HepG2 (cell line): ENCODE measurements around the gene UBE4A. TPM values are rescaled to one million over a fixed set of nuclear protein-coding genes. Genes with fewer than 3 reads are reported as not detected.
A peak's percentile ranks its signal among the peaks of the same experiment; 100 is the strongest.

Source experiments
- ATAD3A ChIP-seq: sonication (generic); formaldehyde crosslinking; IDR thresholded peaks from 2 replicates; pipeline ENCODE4 v1.4.0; 2020; ENCODE audit warnings: missing genetic modification reagents
- CBFB ChIP-seq: sonication (generic); formaldehyde crosslinking; IDR thresholded peaks from 2 replicates; pipeline ENCODE4 v1.4.0; 2020; ENCODE audit warnings: missing genetic modification reagents
- CENPT ChIP-seq: sonication (generic); formaldehyde crosslinking; IDR thresholded peaks from 2 replicates; pipeline ENCODE4 v1.8.0; 2022; ENCODE audit warnings: low read depth, mild to moderate bottlenecking, moderate library complexity, missing genetic modification reagents
- ELF1 ChIP-seq: sonication (generic); formaldehyde crosslinking; IDR thresholded peaks from 2 replicates; pipeline ENCODE4 v1.4.0; 2020; ENCODE audit warnings: missing genetic modification reagents
- GABPB1 ChIP-seq: IDR thresholded peaks from 2 replicates; pipeline ENCODE4 v1.6.1; 2016; ENCODE audit warnings: mild to moderate bottlenecking, missing genetic modification reagents, moderate library complexity, missing compliant biosample characterization
- HDAC2 ChIP-seq: sonication (generic); formaldehyde crosslinking; IDR thresholded peaks from 2 replicates; pipeline ENCODE4 v1.4.0; 2020; ENCODE audit warnings: missing genetic modification reagents
- JUN ChIP-seq: sonication (generic); formaldehyde crosslinking; IDR thresholded peaks from 2 replicates; pipeline ENCODE4 v1.4.0; 2020; ENCODE audit warnings: mild to moderate bottlenecking, missing genetic modification reagents
- MAZ ChIP-seq, 2 experiments: sonication (generic) in 1 of 2; formaldehyde crosslinking in 1 of 2; IDR thresholded peaks; 2 replicates each; pipeline versions ENCODE4 v1.5.0 to v1.6.1; 2012 to 2020; ENCODE audit warnings: low read depth in 2 of 2, mild to moderate bottlenecking in 2 of 2, borderline replicate concordance in 1 of 2, improper control_type of control experiment in 1 of 2, low read length in 1 of 2, missing genetic modification reagents in 1 of 2, moderate library complexity in 1 of 2
- MEF2D ChIP-seq: sonication (generic); formaldehyde crosslinking; IDR thresholded peaks from 2 replicates; pipeline ENCODE4 v1.5.1; 2020; ENCODE audit warnings: mild to moderate bottlenecking, missing genetic modification reagents
- SIN3A ChIP-seq: IDR thresholded peaks from 2 replicates; pipeline ENCODE4 v1.6.1; 2011; ENCODE audit warnings: low read depth, mild to moderate bottlenecking, control low read depth, low read length, borderline replicate concordance
- SOX6 ChIP-seq, 2 experiments: fragments of 450-650 bp in 1 of 2; sonication (generic) in 1 of 2; formaldehyde crosslinking in 1 of 2; IDR thresholded peaks; 2 replicates each; pipeline versions ENCODE4 v1.4.0 to v1.6.1; 2017 to 2020; ENCODE audit warnings: antibody characterized with exemption in 1 of 2, mild to moderate bottlenecking in 1 of 2, missing genetic modification reagents in 1 of 2
- TEAD3 ChIP-seq: optimal IDR thresholded peaks from 2 replicates; pipeline ENCODE3; 2016; ENCODE audit warnings: borderline replicate concordance
- ZFX ChIP-seq: sonication (generic); formaldehyde crosslinking; IDR thresholded peaks from 2 replicates; pipeline ENCODE4 v1.4.0; 2020; ENCODE audit warnings: mild to moderate bottlenecking, low read depth, missing genetic modification reagents, moderate library complexity
- ZIK1 ChIP-seq: sonication (generic); formaldehyde crosslinking; IDR thresholded peaks from 2 replicates; pipeline ENCODE4 v1.5.0; 2020; ENCODE audit warnings: mild to moderate bottlenecking, low read depth, missing genetic modification reagents, borderline replicate concordance
- ZNF383 ChIP-seq: sonication (generic); formaldehyde crosslinking; IDR thresholded peaks from 2 replicates; pipeline ENCODE4 v1.4.0; 2020; ENCODE audit warnings: missing genetic modification reagents, mild to moderate bottlenecking, borderline replicate concordance
- ZNF441 ChIP-seq: sonication (generic); formaldehyde crosslinking; IDR thresholded peaks from 2 replicates; pipeline ENCODE4 v1.7.0; 2021; ENCODE audit warnings: missing genetic modification reagents, borderline replicate concordance
- ZNF451 ChIP-seq: sonication (generic); formaldehyde crosslinking; IDR thresholded peaks from 2 replicates; pipeline ENCODE4 v1.5.0; 2020; ENCODE audit warnings: mild to moderate bottlenecking, missing genetic modification reagents
- ZNF510 ChIP-seq: sonication (generic); formaldehyde crosslinking; IDR thresholded peaks from 2 replicates; pipeline ENCODE4 v1.4.0; 2020; ENCODE audit warnings: low read depth, mild to moderate bottlenecking, missing genetic modification reagents
- ZNF724P ChIP-seq: sonication (generic); formaldehyde crosslinking; IDR thresholded peaks from 2 replicates; pipeline ENCODE4 v1.8.0; 2022; ENCODE audit warnings: missing genetic modification reagents, borderline replicate concordance
- ZNF746 ChIP-seq: sonication (generic); formaldehyde crosslinking; IDR thresholded peaks from 2 replicates; pipeline ENCODE4 v1.8.0; 2022; ENCODE audit warnings: mild to moderate bottlenecking, missing genetic modification reagents
- polyA plus RNA-seq, 8 experiments: library from polyadenylated mRNA; depleted of rRNA in 3 of 8; stranded (reverse) in 7 of 8; unstranded in 1 of 8; fragments of >200 nt; fragmentation: Illumina TruSeq in 4 of 8; extraction: Trizol in 4 of 8; gene quantifications; 2 replicates each; pipeline versions ENCODE4 v1.2.1 to v1.2.3, GENCODE V29; 2011 to 2016; ENCODE audit warnings: low read depth in 4 of 8, missing spikeins in 1 of 8, mixed read lengths in 1 of 8; ENCODE audit not compliant: insufficient read depth in 1 of 8
- total RNA-seq, 5 experiments: library from RNA; depleted of rRNA; stranded (reverse); fragments of >200 nt; fragmentation: Illumina TruSeq; extraction: Trizol; gene quantifications; 2 replicates each; pipeline ENCODE4 v1.2.3, GENCODE V29; 2016; ENCODE audit warnings: low read depth in 1 of 5
- TF ChIP-seq, protein P1 (sequence below): sonication (generic); formaldehyde crosslinking; IDR thresholded peaks from 2 replicates; pipeline ENCODE4 v1.4.0; 2020; ENCODE audit warnings: mild to moderate bottlenecking, missing genetic modification reagents
- TF ChIP-seq, protein P2 (sequence below): sonication (generic); formaldehyde crosslinking; IDR thresholded peaks from 2 replicates; pipeline ENCODE4 v1.5.0; 2020; ENCODE audit warnings: missing genetic modification reagents, mild to moderate bottlenecking, borderline replicate concordance
- TF ChIP-seq, protein P3 (sequence below): sonication (generic); formaldehyde crosslinking; IDR thresholded peaks from 2 replicates; pipeline ENCODE4 v1.8.0; 2022; ENCODE audit warnings: missing genetic modification reagents, mild to moderate bottlenecking, moderate library complexity, borderline replicate concordance
- TF ChIP-seq, protein P4 (sequence below): sonication (generic); formaldehyde crosslinking; IDR thresholded peaks from 2 replicates; pipeline ENCODE4 v1.5.0; 2020; ENCODE audit warnings: mild to moderate bottlenecking, missing genetic modification reagents, borderline replicate concordance

The UBE4A gene
- total and polyA plus RNA-seq, 2 of the 13 experiments (the other 11 are each of a cell fraction or from before 2014, with no cell fraction given) = 15.1 to 32.7 TPM

DNA sequence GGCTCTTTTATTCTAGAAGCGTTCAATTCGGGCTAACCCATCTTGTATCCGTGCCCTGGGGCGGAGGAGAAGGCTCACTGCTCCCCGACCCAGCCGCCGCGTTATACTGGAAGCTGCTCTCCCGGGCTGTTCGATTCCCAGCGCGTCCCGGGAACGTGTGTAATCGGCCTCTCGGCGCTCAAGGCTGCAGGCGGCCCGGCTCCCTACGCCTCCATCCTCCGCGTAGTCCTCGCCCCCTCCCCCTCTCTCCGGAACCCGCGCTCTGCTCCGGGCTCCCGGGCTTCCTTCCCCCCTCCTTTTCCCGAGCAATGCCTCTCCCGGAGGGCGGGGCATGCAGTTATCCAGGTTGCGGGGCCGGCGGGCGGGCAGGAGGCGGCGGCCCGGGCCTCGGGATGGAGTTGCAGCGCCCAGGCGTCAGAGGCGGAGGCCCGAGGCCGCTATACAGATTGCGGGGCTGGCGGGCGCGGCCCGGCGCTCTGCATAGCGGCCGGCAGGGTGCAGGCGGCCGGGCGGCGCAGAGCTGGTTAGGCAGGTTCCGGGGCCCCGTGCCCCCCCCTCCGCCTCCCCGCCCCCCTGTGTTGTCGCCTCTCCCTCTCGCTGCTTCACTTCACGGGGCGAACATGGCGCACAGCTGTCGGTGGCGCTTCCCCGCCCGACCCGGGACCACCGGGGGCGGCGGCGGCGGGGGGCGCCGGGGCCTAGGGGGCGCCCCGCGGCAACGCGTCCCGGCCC, 76.7 kb downstream of the UBE4A start, which contains the start of gene KMT2A (continued):
- no peak for TF ChIP-seq ZIK1 (CRISPR knock-in tag)
- peak; percentile 71; the same call in 1 of the 2 replicates for TF ChIP-seq CBFB (CRISPR knock-in tag)
- TF ChIP-seq ZNF746 = peak; percentile 85
- no peak for TF ChIP-seq MEF2D (CRISPR knock-in tag)
- peak; percentile 99 for TF ChIP-seq MAZ (IDR thresholded peaks at IDR 0.05; ENCODE audit: borderline replicate concordance, low read depth, low read length)
- peak; percentile 79; the same call in 1 of the 2 replicates for TF ChIP-seq MAZ (CRISPR knock-in tag; IDR thresholded peaks at IDR 0.05; ENCODE audit: low read depth)
- TF ChIP-seq, protein P1, sequence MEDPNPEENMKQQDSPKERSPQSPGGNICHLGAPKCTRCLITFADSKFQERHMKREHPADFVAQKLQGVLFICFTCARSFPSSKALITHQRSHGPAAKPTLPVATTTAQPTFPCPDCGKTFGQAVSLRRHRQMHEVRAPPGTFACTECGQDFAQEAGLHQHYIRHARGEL = no peak
- TF ChIP-seq ZNF724P = no peak
- TF ChIP-seq, protein P2, sequence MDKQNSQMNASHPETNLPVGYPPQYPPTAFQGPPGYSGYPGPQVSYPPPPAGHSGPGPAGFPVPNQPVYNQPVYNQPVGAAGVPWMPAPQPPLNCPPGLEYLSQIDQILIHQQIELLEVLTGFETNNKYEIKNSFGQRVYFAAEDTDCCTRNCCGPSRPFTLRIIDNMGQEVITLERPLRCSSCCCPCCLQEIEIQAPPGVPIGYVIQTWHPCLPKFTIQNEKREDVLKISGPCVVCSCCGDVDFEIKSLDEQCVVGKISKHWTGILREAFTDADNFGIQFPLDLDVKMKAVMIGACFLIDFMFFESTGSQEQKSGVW = 0 out of 2 replicates have a peak, but pooled peaks have one; percentile 33
- TF ChIP-seq ZNF451 (CRISPR knock-in tag) = no peak
- TF ChIP-seq ZNF383 (CRISPR knock-in tag) = no peak
- TF ChIP-seq JUN (CRISPR knock-in tag) = no peak
- no peak; the same call in 1 of the 2 replicates for TF ChIP-seq HDAC2
- TF ChIP-seq ZNF510 = no peak
- peak; percentile 76; the same call in 1 of the 2 replicates for TF ChIP-seq GABPB1
- peak; percentile 73 for TF ChIP-seq ZFX
- TF ChIP-seq CENPT (CRISPR knock-in tag) = no peak
- TF ChIP-seq SIN3A = peak; percentile 26; the same call in 1 of the 2 replicates
- TF ChIP-seq, protein P3, sequence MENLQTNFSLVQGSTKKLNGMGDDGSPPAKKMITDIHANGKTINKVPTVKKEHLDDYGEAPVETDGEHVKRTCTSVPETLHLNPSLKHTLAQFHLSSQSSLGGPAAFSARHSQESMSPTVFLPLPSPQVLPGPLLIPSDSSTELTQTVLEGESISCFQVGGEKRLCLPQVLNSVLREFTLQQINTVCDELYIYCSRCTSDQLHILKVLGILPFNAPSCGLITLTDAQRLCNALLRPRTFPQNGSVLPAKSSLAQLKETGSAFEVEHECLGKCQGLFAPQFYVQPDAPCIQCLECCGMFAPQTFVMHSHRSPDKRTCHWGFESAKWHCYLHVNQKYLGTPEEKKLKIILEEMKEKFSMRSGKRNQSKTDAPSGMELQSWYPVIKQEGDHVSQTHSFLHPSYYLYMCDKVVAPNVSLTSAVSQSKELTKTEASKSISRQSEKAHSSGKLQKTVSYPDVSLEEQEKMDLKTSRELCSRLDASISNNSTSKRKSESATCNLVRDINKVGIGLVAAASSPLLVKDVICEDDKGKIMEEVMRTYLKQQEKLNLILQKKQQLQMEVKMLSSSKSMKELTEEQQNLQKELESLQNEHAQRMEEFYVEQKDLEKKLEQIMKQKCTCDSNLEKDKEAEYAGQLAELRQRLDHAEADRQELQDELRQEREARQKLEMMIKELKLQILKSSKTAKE (CRISPR knock-in tag) = peak; percentile 44; the same call in 1 of the 2 replicates
- TF ChIP-seq SOX6 (IDR thresholded peaks at IDR 0.05) = no peak
- TF ChIP-seq SOX6 (CRISPR knock-in tag; IDR thresholded peaks at IDR 0.05) = peak; percentile 31; the same call in 1 of the 2 replicates
- no peak for TF ChIP-seq ATAD3A (CRISPR knock-in tag)
- TF ChIP-seq TEAD3 (CRISPR knock-in tag) = peak; percentile 58
- TF ChIP-seq, protein P4, sequence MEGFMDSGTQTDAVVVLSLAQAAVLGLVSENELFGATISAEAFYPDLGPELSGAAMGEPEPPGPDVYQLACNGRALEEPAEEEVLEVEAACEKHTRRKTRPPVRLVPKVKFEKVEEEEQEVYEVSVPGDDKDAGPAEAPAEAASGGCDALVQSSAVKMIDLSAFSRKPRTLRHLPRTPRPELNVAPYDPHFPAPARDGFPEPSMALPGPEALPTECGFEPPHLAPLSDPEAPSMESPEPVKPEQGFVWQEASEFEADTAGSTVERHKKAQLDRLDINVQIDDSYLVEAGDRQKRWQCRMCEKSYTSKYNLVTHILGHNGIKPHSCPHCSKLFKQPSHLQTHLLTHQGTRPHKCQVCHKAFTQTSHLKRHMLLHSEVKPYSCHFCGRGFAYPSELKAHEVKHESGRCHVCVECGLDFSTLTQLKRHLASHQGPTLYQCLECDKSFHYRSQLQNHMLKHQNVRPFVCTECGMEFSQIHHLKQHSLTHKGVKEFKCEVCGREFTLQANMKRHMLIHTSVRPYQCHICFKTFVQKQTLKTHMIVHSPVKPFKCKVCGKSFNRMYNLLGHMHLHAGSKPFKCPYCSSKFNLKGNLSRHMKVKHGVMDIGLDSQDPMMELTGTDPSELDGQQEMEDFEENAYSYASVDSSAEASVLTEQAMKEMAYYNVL = no peak
- peak; percentile 62 for TF ChIP-seq ELF1
- peak; percentile 77; the same call in 1 of the 2 replicates for TF ChIP-seq ZNF441 (CRISPR knock-in tag)
